ENCODE measurements around the gene KCNJ14. TPM values are rescaled to one million over a fixed set of nuclear protein-coding genes. Genes with fewer than 3 reads are reported as not detected.

Gene KCNJ14
- total and polyA plus RNA-seq, 2 experiments from 2014 or later, result 0.81 to 0.94 TPM

- Histone ChIP-seq H3K4me3 (no peak overlapping the region), H3K79me2 (replicated peaks; ENCODE audit: insufficient read depth) (no peaks in the 10 kb centered on the region), H3F3A (replicated peaks; ENCODE audit: low read depth) (peaks cover 26% of the 10 kb centered on the region), H3K4me1 (ENCODE audit: insufficient read depth) (peaks cover 12% of the 10 kb centered on the region; the same call in 1 of the 2 replicates), H3K36me3 (ENCODE audit: insufficient read depth) (peaks cover 23% of the 10 kb centered on the region), H4K20me1 (replicated peaks; ENCODE audit: insufficient read depth) (peaks cover 5% of the 10 kb centered on the region; the same call in 1 of the 2 replicates), H3K4me2 (no peak overlapping the region), H3K27me3 (ENCODE audit: insufficient read depth) (no peaks in the 10 kb centered on the region), H2AFZ (no peak overlapping the region), H3K27ac (ENCODE audit: low read depth) (no peak overlapping the region), H3K9me2 (ENCODE audit: insufficient read depth) (no peaks in the 10 kb centered on the region)
- TF ChIP-seq CTCF (conservative IDR thresholded peaks at IDR 0.05; ENCODE audit: low read depth in 2 of 2) (no peak), POLR2AphosphoS5 (IDR thresholded peaks at IDR 0.05; ENCODE audit: low read depth) (no peak), CREB1 (CRISPR knock-in tag; IDR thresholded peaks at IDR 0.05; ENCODE audit: low read depth) (no peak), NANOG (IDR thresholded peaks at IDR 0.05; ENCODE audit: borderline replicate concordance) (no peak), STAT1 (IDR thresholded peaks at IDR 0.05; ENCODE audit: unreplicated experiment) (no peak), ZNF331 (CRISPR knock-in tag; IDR thresholded peaks at IDR 0.05; ENCODE audit: low read depth) (no peak), EZH2 (IDR thresholded peaks at IDR 0.05; ENCODE audit: low read depth, unreplicated experiment) (no peak)
- TF ChIP-seq, protein P1, sequence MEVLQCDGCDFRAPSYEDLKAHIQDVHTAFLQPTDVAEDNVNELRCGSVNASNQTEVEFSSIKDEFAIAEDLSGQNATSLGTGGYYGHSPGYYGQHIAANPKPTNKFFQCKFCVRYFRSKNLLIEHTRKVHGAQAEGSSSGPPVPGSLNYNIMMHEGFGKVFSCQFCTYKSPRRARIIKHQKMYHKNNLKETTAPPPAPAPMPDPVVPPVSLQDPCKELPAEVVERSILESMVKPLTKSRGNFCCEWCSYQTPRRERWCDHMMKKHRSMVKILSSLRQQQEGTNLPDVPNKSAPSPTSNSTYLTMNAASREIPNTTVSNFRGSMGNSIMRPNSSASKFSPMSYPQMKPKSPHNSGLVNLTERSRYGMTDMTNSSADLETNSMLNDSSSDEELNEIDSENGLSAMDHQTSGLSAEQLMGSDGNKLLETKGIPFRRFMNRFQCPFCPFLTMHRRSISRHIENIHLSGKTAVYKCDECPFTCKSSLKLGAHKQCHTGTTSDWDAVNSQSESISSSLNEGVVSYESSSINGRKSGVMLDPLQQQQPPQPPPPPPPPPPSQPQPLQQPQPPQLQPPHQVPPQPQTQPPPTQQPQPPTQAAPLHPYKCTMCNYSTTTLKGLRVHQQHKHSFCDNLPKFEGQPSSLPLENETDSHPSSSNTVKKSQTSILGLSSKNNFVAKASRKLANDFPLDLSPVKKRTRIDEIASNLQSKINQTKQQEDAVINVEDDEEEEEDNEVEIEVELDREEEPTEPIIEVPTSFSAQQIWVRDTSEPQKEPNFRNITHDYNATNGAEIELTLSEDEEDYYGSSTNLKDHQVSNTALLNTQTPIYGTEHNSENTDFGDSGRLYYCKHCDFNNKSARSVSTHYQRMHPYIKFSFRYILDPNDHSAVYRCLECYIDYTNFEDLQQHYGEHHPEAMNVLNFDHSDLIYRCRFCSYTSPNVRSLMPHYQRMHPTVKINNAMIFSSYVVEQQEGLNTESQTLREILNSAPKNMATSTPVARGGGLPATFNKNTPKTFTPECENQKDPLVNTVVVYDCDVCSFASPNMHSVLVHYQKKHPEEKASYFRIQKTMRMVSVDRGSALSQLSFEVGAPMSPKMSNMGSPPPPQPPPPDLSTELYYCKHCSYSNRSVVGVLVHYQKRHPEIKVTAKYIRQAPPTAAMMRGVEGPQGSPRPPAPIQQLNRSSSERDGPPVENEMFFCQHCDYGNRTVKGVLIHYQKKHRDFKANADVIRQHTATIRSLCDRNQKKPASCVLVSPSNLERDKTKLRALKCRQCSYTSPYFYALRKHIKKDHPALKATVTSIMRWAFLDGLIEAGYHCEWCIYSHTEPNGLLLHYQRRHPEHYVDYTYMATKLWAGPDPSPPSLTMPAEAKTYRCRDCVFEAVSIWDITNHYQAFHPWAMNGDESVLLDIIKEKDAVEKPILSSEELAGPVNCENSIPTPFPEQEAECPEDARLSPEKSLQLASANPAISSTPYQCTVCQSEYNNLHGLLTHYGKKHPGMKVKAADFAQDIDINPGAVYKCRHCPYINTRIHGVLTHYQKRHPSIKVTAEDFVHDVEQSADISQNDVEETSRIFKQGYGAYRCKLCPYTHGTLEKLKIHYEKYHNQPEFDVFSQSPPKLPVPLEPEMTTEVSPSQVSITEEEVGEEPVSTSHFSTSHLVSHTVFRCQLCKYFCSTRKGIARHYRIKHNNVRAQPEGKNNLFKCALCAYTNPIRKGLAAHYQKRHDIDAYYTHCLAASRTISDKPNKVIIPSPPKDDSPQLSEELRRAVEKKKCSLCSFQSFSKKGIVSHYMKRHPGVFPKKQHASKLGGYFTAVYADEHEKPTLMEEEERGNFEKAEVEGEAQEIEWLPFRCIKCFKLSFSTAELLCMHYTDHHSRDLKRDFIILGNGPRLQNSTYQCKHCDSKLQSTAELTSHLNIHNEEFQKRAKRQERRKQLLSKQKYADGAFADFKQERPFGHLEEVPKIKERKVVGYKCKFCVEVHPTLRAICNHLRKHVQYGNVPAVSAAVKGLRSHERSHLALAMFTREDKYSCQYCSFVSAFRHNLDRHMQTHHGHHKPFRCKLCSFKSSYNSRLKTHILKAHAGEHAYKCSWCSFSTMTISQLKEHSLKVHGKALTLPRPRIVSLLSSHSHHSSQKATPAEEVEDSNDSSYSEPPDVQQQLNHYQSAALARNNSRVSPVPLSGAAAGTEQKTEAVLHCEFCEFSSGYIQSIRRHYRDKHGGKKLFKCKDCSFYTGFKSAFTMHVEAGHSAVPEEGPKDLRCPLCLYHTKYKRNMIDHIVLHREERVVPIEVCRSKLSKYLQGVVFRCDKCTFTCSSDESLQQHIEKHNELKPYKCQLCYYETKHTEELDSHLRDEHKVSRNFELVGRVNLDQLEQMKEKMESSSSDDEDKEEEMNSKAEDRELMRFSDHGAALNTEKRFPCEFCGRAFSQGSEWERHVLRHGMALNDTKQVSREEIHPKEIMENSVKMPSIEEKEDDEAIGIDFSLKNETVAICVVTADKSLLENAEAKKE (CRISPR knock-in tag; IDR thresholded peaks at IDR 0.05), result no peak
- TF ChIP-seq, protein P2, sequence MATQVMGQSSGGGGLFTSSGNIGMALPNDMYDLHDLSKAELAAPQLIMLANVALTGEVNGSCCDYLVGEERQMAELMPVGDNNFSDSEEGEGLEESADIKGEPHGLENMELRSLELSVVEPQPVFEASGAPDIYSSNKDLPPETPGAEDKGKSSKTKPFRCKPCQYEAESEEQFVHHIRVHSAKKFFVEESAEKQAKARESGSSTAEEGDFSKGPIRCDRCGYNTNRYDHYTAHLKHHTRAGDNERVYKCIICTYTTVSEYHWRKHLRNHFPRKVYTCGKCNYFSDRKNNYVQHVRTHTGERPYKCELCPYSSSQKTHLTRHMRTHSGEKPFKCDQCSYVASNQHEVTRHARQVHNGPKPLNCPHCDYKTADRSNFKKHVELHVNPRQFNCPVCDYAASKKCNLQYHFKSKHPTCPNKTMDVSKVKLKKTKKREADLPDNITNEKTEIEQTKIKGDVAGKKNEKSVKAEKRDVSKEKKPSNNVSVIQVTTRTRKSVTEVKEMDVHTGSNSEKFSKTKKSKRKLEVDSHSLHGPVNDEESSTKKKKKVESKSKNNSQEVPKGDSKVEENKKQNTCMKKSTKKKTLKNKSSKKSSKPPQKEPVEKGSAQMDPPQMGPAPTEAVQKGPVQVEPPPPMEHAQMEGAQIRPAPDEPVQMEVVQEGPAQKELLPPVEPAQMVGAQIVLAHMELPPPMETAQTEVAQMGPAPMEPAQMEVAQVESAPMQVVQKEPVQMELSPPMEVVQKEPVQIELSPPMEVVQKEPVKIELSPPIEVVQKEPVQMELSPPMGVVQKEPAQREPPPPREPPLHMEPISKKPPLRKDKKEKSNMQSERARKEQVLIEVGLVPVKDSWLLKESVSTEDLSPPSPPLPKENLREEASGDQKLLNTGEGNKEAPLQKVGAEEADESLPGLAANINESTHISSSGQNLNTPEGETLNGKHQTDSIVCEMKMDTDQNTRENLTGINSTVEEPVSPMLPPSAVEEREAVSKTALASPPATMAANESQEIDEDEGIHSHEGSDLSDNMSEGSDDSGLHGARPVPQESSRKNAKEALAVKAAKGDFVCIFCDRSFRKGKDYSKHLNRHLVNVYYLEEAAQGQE (IDR thresholded peaks at IDR 0.05; ENCODE audit: unreplicated experiment), result no peak
- Mint-ChIP-seq H3K36me3 (ENCODE audit: low read depth) (peaks cover 45% of the 10 kb centered on the region), H3K27me3 (ENCODE audit: insufficient read depth, low read depth, poor library complexity) (peaks cover 33% of the 10 kb centered on the region), H3K27ac (no peak overlapping the region), H3K4me1 (peaks cover 24% of the 10 kb centered on the region), H3K9me3 (no peaks in the 10 kb centered on the region; the same call in 2 of the 3 replicates), H3K4me3 (no peak overlapping the region)
- ATAC-seq, result no peak
- no peak for DNase-seq (ENCODE audit: low spot score)
These were observed 23.2 kb downstream of the KCNJ14 start for GRCh38 chr19:48478339-48479256.

Data from GM23338 (cell line).